Uterus (tissue), 2 donors: ENCODE results near the gene HIGD1A.

ENCODE experiments used
- POLR2A ChIP-seq, 2 donors: fragments of 450-650 bp; IDR thresholded peaks; one replicate each; pipeline ENCODE4 v1.6.1; 2016; ENCODE audit warnings: antibody characterized with exemption in 2 of 2, mild to moderate bottlenecking in 1 of 2, moderate library complexity in 1 of 2
- TF ChIP-seq, protein P1 (sequence below), 4 experiments: fragments of 200-600 bp in 2 of 4; fragments of 450-650 bp in 2 of 4; sonication (generic) in 2 of 4; IDR thresholded peaks; one replicate each; pipeline ENCODE4 v1.5.1; 2016 to 2019; ENCODE audit warnings: antibody characterized with exemption in 4 of 4, mild to moderate bottlenecking in 2 of 4, moderate library complexity in 1 of 4

DNA sequence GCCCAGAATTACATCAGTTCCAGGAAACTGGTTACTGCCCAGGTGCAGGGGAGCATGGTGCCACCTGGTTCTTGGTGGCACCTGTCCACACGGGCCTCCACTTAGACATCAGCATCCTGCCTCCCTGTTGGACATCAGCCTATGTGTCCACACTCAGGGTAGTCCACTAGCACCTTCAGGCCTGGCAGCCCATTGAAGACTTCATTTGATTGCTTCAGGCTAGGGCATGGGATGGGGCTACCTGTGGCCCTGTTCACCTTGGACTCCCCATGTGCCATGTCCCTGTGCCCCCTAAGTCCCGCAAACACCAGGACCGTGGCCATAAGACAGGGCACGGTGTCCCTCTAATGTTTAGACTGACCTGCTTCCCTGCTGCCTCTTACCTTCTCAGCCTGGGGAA lies 40.5 kb upstream of the HIGD1A start:
- TF ChIP-seq, protein P1, sequence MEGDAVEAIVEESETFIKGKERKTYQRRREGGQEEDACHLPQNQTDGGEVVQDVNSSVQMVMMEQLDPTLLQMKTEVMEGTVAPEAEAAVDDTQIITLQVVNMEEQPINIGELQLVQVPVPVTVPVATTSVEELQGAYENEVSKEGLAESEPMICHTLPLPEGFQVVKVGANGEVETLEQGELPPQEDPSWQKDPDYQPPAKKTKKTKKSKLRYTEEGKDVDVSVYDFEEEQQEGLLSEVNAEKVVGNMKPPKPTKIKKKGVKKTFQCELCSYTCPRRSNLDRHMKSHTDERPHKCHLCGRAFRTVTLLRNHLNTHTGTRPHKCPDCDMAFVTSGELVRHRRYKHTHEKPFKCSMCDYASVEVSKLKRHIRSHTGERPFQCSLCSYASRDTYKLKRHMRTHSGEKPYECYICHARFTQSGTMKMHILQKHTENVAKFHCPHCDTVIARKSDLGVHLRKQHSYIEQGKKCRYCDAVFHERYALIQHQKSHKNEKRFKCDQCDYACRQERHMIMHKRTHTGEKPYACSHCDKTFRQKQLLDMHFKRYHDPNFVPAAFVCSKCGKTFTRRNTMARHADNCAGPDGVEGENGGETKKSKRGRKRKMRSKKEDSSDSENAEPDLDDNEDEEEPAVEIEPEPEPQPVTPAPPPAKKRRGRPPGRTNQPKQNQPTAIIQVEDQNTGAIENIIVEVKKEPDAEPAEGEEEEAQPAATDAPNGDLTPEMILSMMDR (IDR thresholded peaks at IDR 0.05), result no peak
- TF ChIP-seq POLR2A (IDR thresholded peaks at IDR 0.05), result no peak
